Retinal pigment epithelial cell (primary cell): ENCODE data around the gene RNASE1.
"Not testable (repeated sequence)": the region's sequence is repeated elsewhere in the genome, so short reads cannot be mapped to it uniquely, and the experiment has no call there.

Experiments
- DNase-seq: peaks from one replicate; pipeline ENCODE4 v3.0.0-alpha.2; 2010; ENCODE audit warnings: low read depth
- H3K4me3 ChIP-seq: 2 replicates; pipeline ENCODE4 v1.5.1; 2011; ENCODE audit warnings: mild to moderate bottlenecking, low read length, control low read depth, moderate library complexity
- CTCF ChIP-seq: conservative IDR thresholded peaks from 2 replicates; pipeline ENCODE4 v1.5.1; 2011; ENCODE audit warnings: low read depth, low read length, control low read depth, inconsistent platforms

The RNASE1 gene

GRCh38 chr14:20836668-20837338 is 34.2 kb upstream of the RNASE1 start:
- no peak for DNase-seq
- TF ChIP-seq CTCF: peak; percentile 65
- no peak overlapping the region for H3K4me3 ChIP-seq

DNA sequence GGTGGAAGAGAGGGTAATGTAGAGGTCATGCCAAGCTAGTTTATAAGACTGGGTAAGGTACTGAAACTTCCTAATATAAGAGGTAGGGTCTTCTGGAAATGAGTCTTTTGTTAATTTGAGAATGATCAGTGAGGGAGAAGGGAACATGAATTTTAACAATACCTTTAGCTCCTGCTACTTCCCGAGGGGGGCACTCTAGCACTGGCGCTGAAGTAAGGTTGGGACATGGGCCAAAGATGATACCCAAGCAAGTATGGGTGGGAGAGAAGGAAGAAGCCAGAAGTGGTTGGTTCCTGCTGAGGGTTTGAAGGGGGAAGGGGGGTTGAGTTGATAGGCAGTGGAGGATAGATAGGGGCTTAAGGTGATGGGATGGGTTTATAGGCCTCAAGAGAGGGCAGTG is 32.3 kb upstream of the RNASE1 start:
- no peak for TF ChIP-seq CTCF
- no peak overlapping the region for H3K4me3 ChIP-seq
- no peak for DNase-seq

- TF ChIP-seq CTCF: no peak
- no peak for DNase-seq
- H3K4me3 ChIP-seq: no peak overlapping the region
Measured at GRCh38 chr14:20830831-20831230, 28.2 kb upstream of the RNASE1 start.

DNA sequence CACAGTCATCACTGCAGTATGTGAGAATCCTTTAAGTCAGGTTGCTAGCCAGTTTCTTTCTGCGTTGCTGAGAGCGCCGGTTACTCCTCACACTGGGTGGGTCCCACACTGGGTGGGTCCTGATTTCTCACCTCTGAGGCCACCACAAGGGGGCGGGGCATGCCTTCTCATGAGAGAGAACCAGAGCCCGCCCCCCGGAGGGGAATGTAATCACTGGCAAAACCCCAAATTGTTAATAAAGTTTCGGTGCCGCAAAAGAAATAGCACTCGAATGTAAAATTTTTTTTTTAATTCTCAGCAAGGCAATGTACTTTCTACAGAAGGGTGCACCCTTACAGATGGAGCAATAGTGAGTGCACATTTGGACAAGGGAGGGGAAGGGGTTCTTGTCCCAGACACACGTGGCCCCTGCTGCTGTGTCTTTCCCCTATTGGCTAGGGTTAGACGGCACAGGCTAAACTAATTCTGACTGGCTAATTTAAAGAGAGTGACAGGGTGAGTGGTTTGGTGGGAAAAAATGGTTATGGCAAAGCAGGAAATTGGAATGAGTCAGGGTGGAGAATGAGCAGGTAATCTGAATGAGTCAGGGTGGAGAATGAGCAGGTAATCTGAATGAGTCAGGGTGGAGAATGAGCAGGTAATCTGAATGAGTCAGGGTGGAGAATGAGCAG is 25.5 kb upstream of the RNASE1 start:
- H3K4me3 ChIP-seq, DNase-seq: not testable (repeated sequence)

DNA sequence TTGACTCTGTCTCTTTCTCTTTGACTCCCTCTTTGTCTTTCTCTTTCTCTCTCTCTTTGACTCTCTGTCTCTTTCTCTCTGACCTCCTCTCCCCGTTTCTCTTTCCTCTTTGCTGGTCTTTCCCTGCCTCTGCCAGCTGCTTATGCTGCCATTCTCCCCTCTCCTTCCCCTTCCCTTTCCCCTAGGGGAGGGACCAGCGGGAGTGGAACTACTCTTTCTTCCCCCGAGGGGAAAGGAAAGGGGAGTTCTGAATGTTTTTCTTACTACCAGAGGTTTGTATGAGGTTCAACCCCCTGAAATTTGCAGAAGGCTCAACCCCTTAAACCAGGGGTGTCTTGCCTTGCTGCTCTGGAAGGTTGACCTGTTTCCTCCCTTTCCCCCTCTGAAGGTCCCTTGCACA is 24.7 kb upstream of the RNASE1 start:
- DNase-seq: no peak
- no peak overlapping the region for H3K4me3 ChIP-seq
- TF ChIP-seq CTCF: no peak

GRCh38 chr14:20826666-20827065 is 24.0 kb upstream of the RNASE1 start:
- H3K4me3 ChIP-seq, DNase-seq: not testable (repeated sequence)

GRCh38 chr14:20823859-20824258 is 21.2 kb upstream of the RNASE1 start:
- DNase-seq: no peak
- TF ChIP-seq CTCF: no peak
- no peak overlapping the region for H3K4me3 ChIP-seq

DNA sequence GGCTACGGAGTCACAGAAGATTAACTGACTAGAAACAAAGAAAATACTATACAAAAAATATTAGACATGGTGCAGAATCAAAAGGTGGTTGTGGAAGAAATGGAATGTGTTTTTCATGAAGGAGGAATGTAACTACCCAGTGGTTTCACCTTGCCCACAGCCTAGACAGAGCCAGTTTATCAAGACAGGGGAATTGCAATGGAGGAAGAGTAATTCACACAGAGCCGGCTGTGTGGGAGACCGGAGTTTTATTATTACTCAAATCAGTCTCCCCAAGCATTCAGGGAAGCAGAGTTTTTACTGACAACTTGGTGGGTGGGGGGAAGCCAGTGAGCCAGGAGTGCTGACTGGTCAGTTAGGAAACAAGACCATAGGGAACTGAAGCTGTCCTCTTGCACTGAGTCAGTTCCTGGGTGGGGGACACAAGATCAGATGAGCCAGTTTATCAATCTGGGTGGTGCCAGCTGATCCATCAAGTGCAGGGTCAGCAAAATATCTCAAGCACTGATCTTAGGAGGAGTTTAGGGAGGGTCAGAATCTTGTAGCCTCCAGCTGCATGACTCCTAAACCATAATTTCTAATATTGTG is 19.0 kb upstream of the RNASE1 start:
- not testable (repeated sequence) for H3K4me3 ChIP-seq, DNase-seq
